Measurements from ENCODE around the gene LTBP1. TPM values are rescaled to one million over a fixed set of nuclear protein-coding genes. Genes with fewer than 3 reads are reported as not detected.

LTBP1 gene
- total and polyA plus RNA-seq, 9 donors = 13.5 to 117 (median 41.8) TPM

- Histone ChIP-seq H3K27ac (no peak overlapping the region), H3K36me3 (no peaks in the 10 kb centered on the region), H3K4me1 (ENCODE audit: insufficient read depth) (no peaks in the 10 kb centered on the region), H3K27me3 (no peaks in the 10 kb centered on the region), H3K9me3 (no peaks in the 10 kb centered on the region), H3K4me3 (no peak overlapping the region)
- WGBS, 3 donors = 79 to 93% (median 88%) methylated on average over 6 of the region's 6 CpGs
- TF ChIP-seq CTCF (IDR thresholded peaks at IDR 0.05) (no peak), POLR2A (IDR thresholded peaks at IDR 0.05) (no peak), EP300 (IDR thresholded peaks at IDR 0.05) (no peak)
- intact Hi-C loops (cut with DNase I) = no loop called here
- no peak for DNase-seq
Measured at GRCh38 chr2:33186937-33187336, 240.2 kb downstream of the LTBP1 start.

- DNase-seq = no peak
- H3K4me1 ChIP-seq (ENCODE audit: insufficient read depth) = no peaks in the 10 kb centered on the region
- no peak for TF ChIP-seq CTCF (IDR thresholded peaks at IDR 0.05)
- TF ChIP-seq POLR2A (IDR thresholded peaks at IDR 0.05) = no peak
- TF ChIP-seq EP300 (IDR thresholded peaks at IDR 0.05) = no peak
- no peaks in the 10 kb centered on the region for H3K36me3 ChIP-seq
- no peaks in the 10 kb centered on the region for H3K27me3 ChIP-seq
- 97 to 98% (median 98%) methylated on average over 3 of the region's 3 CpGs for WGBS, 3 donors
- H3K4me3 ChIP-seq = no peak overlapping the region
- H3K27ac ChIP-seq = no peak overlapping the region
- H3K9me3 ChIP-seq = no peaks in the 10 kb centered on the region
- intact Hi-C loops (cut with DNase I) = no loop called here
Measured at GRCh38 chr2:33188799-33189198, 242.0 kb downstream of the LTBP1 start.

GRCh38 chr2:33190393-33190937, 243.7 kb downstream of the LTBP1 start:
- H3K36me3 ChIP-seq = no peaks in the 10 kb centered on the region
- H3K27ac ChIP-seq = no peak overlapping the region
- no peak for DNase-seq
- no peak for TF ChIP-seq EP300 (IDR thresholded peaks at IDR 0.05)
- no peak for TF ChIP-seq CTCF (IDR thresholded peaks at IDR 0.05)
- H3K9me3 ChIP-seq = no peaks in the 10 kb centered on the region
- no peaks in the 10 kb centered on the region for H3K27me3 ChIP-seq
- 81 to 88% (median 86%) methylated on average over 5 of the region's 5 CpGs for WGBS, 3 donors
- intact Hi-C loops (cut with DNase I) = no loop called here
- H3K4me3 ChIP-seq = no peak overlapping the region
- H3K4me1 ChIP-seq (ENCODE audit: insufficient read depth) = no peaks in the 10 kb centered on the region

GRCh38 chr2:33195891-33196290, 249.1 kb downstream of the LTBP1 start:
- Histone ChIP-seq H3K36me3 (no peaks in the 10 kb centered on the region), H3K27ac (no peak overlapping the region), H3K4me3 (no peak overlapping the region), H3K27me3 (no peaks in the 10 kb centered on the region), H3K4me1 (ENCODE audit: insufficient read depth) (no peaks in the 10 kb centered on the region), H3K9me3 (no peaks in the 10 kb centered on the region)
- DNase-seq = no peak
- WGBS, 3 donors = 94 to 96% (median 95%) methylated on average over 7 of the region's 7 CpGs
- TF ChIP-seq POLR2A (IDR thresholded peaks at IDR 0.05) (no peak), EP300 (IDR thresholded peaks at IDR 0.05) (no peak), CTCF (IDR thresholded peaks at IDR 0.05) (no peak)
- intact Hi-C loops (cut with DNase I) = no loop called here

Data from ovary (tissue), 9 donors.